H1 (cell line): Measurements from ENCODE around the gene PCBD1. TPM values are rescaled to one million over a fixed set of nuclear protein-coding genes. Genes with fewer than 3 reads are reported as not detected.

ENCODE experiments used
- POLR2A ChIP-seq, 2 experiments: IDR thresholded peaks; 1 replicate in 1 of 2; 2 replicates in 1 of 2; pipeline ENCODE4 v1.6.1; 2011; ENCODE audit warnings: low read depth in 2 of 2, low read length in 2 of 2, mild to moderate bottlenecking in 2 of 2; ENCODE audit errors: control extremely low read depth in 1 of 2
- SIN3A ChIP-seq, 2 experiments: IDR thresholded peaks in 1 of 2; conservative IDR thresholded peaks in 1 of 2; 2 replicates each; pipeline ENCODE4 v1.6.1; 2011 to 2012; ENCODE audit warnings: low read length in 2 of 2, improper control_type of control experiment in 1 of 2, low read depth in 1 of 2, mild to moderate bottlenecking in 1 of 2
- polyA plus RNA-seq, 7 experiments: library from polyadenylated mRNA; depleted of rRNA in 3 of 7; stranded (reverse) in 5 of 7; unstranded in 2 of 7; fragments of >200 nt in 5 of 7; fragments of 200-250 nt in 2 of 7; gene quantifications; 1 replicate in 5 of 7; 2 replicates in 1 of 7; 4 replicates in 1 of 7; pipeline versions ENCODE4 v1.2.1 to v1.2.3, GENCODE V29; 2011 to 2013; ENCODE audit warnings: missing spikeins in 2 of 7, mixed read lengths in 2 of 7
- total RNA-seq: library from RNA; stranded (reverse); fragmentation: NEBNext Ultra II Directional; extraction: Animal tissue kit (Norgen Biotek cat#: 25700); gene quantifications from 2 replicates; pipeline ENCODE4 v1.2.1, GENCODE V29; 2021

The PCBD1 gene
- total and polyA plus RNA-seq, 2 of the 8 experiments (the other 6 are each of a cell fraction or from before 2014, with no cell fraction given): 46.5 to 55.0 TPM

GRCh38 chr10:70850097-70850496, 38.3 kb downstream of the PCBD1 start (continued):
- TF ChIP-seq SIN3A (conservative IDR thresholded peaks at IDR 0.05 in 1 of 2, IDR thresholded peaks at IDR 0.05 in 1 of 2; ENCODE audit: low read depth in 1 of 2, low read length in 2 of 2): no peak
- TF ChIP-seq POLR2A (IDR thresholded peaks at IDR 0.05; ENCODE audit: control extremely low read depth in 1 of 2, low read depth in 2 of 2, low read length in 2 of 2): no peak
- TF ChIP-seq, all 59 proteins: peak for 0
